Activated T-cell treated with anti-CD3 and anti-CD28 coated beads, Interleukin-2, amount 50 U/mL, for 4 hours (primary cell): Measurements from ENCODE around the gene PDHB. TPM values are rescaled to one million over a fixed set of nuclear protein-coding genes. Genes with fewer than 3 reads are reported as not detected.

ENCODE experiments used
- total RNA-seq, 3 donors: library from RNA; stranded (reverse); gene quantifications; one replicate each; pipeline ENCODE4 v1.2.1, GENCODE V29; 2021

Gene PDHB
- total RNA-seq, 3 donors from 2014 or later = 54.8 to 62.3 (median 55.6) TPM

Other genes with a start within 250 kb of the PDHB start
- not detected for gene DNASE1L3, start 222.9 kb downstream of the PDHB start, total RNA-seq
- gene ABHD6, start 196.0 kb downstream of the PDHB start, total RNA-seq = 1 to 10 TPM; 4.0 to 7.9 (median 6.7) TPM
- gene RPP14, start 127.6 kb downstream of the PDHB start, total RNA-seq = 10 to 100 TPM; 21.6 to 24.8 (median 23.8) TPM
- 10 to 100 TPM; 14.4 to 16.1 (median 15.9) TPM for gene HTD2, start 127.3 kb downstream of the PDHB start, total RNA-seq
- 10 to 100 TPM; 30.1 to 40.2 (median 32.2) TPM for gene PXK, start 100.9 kb downstream of the PDHB start, total RNA-seq
- gene KCTD6, start 58.3 kb upstream of the PDHB start, total RNA-seq = 1 to 10 TPM; 7.8 to 9.6 (median 8.3) TPM
- not detected for gene ACOX2, start 103.4 kb upstream of the PDHB start, total RNA-seq
- not detected for gene FAM107A, start 143.6 kb upstream of the PDHB start, total RNA-seq
- not detected for gene FAM3D, start 232.9 kb upstream of the PDHB start, total RNA-seq